ENCODE results near the gene OPCML. TPM values are rescaled to one million over a fixed set of nuclear protein-coding genes. Genes with fewer than 3 reads are reported as not detected.

The OPCML gene
- total and polyA plus RNA-seq, 4 donors, result under 0.01 to 1.3 (median 0.88) TPM; not detected in 1

DNA sequence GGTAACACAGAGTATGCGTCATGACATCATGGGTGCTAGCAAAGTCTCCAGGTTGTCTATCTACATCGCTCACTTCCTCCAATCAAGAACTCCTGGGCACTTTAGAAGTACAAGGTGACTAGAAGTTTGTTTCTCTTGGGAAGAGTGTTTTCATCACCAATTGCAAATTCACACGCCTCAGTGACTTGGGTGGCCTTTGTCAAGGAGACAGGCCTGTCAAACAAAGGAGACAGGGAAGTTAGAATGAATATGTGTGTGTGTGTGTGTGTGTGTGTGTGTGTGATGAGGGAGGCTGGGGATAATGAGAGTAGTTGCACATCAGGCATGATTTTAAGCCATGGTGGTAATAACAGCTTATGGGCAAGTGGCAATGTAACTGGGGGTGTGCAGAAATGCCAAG is 953.2 kb downstream of the OPCML start:
- 62 to 78% methylated on average over 3 of the region's 3 CpGs for WGBS, 2 donors

DNA sequence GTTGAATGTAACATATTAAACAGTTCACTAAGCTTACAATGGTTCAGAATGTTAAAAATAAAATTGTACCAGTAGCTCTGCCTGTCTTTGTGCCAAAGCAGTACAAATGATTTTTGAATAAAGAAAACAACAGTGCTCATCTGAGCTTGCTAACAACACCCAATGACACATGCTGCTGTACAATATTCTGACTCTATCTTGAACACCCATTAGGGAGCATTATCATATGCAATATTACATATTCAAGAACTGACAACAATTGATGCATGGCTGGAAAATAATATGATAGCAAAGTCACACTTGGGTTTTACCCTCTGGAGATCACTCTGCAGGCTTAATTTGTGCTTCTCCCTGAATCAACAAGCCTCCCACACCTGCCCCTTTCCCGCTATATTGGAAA is 953.7 kb downstream of the OPCML start:
- 75 to 77% methylated on average over 1 of the region's 1 CpG for WGBS, 2 donors
- no peak overlapping the region for H3K27ac ChIP-seq (ENCODE audit: low read depth in 1 of 2, low read length in 2 of 2)
- intact Hi-C loops (cut with DNase I), result loop anchor here in 1 of 2 donors (1.0 kb wide), 1 partner anchor 9 kb away; no protein-coding TSS in a partner anchor
- H3K4me1 ChIP-seq (ENCODE audit: control insufficient read depth in 1 of 2, insufficient read depth in 2 of 2, low read length in 2 of 2), result no peaks in the 10 kb centered on the region
- DNase-seq (no peak), ATAC-seq (ENCODE audit: low FRiP score) (no peak)
- H3K9me3 ChIP-seq (ENCODE audit: control insufficient read depth, low read length), result peaks cover 3% of the 10 kb centered on the region
- H3K4me3 ChIP-seq (ENCODE audit: low read length in 2 of 2), result no peak overlapping the region
- H3K36me3 ChIP-seq (ENCODE audit: control insufficient read depth in 1 of 2, insufficient read depth in 2 of 2, low read length in 1 of 2), result no peaks in the 10 kb centered on the region
- H3K27me3 ChIP-seq (ENCODE audit: control insufficient read depth in 1 of 2, insufficient read depth in 2 of 2, low read length in 1 of 2), result no peaks in the 10 kb centered on the region

More for the DNA sequence above, 953.2 kb downstream of the OPCML start:
- intact Hi-C loops (cut with DNase I), result no loop called here
- Histone ChIP-seq H3K27me3 (ENCODE audit: control insufficient read depth in 1 of 2, insufficient read depth in 2 of 2, low read length in 1 of 2) (no peaks in the 10 kb centered on the region), H3K36me3 (ENCODE audit: control insufficient read depth in 1 of 2, insufficient read depth in 2 of 2, low read length in 1 of 2) (no peaks in the 10 kb centered on the region), H3K4me3 (ENCODE audit: low read length in 2 of 2) (no peak overlapping the region), H3K4me1 (ENCODE audit: control insufficient read depth in 1 of 2, insufficient read depth in 2 of 2, low read length in 2 of 2) (no peaks in the 10 kb centered on the region), H3K9me3 (ENCODE audit: control insufficient read depth, low read length) (peaks cover 3% of the 10 kb centered on the region), H3K27ac (ENCODE audit: low read depth in 1 of 2, low read length in 2 of 2) (no peak overlapping the region)
- ATAC-seq (ENCODE audit: low FRiP score) (no peak), DNase-seq (no peak)

DNA sequence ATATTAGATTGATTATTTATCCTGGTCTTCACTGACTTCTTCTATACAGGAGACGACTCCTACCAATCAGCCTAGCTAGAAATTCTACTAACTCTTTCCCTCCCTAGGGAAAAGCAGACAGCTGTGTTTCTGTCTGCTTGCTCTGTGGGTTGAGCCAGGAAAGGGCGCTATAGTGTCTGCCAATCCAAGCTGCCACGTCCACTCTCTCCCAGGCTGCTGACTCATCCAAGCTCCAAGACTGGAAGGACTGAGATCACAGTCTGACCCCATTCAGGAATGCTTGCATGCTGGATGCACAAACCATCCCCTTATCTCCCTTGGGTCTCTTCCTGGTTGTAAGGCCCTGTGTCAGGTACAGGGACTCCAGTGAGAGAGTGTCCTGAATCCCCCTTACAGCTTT is 955.6 kb downstream of the OPCML start:
- H3K4me1 ChIP-seq (ENCODE audit: control insufficient read depth in 1 of 2, insufficient read depth in 2 of 2, low read length in 2 of 2), result no peaks in the 10 kb centered on the region
- H3K27me3 ChIP-seq (ENCODE audit: control insufficient read depth in 1 of 2, insufficient read depth in 2 of 2, low read length in 1 of 2), result no peaks in the 10 kb centered on the region
- no peak for ATAC-seq (ENCODE audit: low FRiP score)
- H3K27ac ChIP-seq (ENCODE audit: low read depth in 1 of 2, low read length in 2 of 2), result no peak overlapping the region
- intact Hi-C loops (cut with DNase I), result no loop called here
- peaks cover 3% of the 10 kb centered on the region for H3K9me3 ChIP-seq (ENCODE audit: control insufficient read depth, low read length)
- DNase-seq, result no peak
- no peak overlapping the region for H3K4me3 ChIP-seq (ENCODE audit: low read length in 2 of 2)
- WGBS, 2 donors, result 53 to 57% methylated on average over 3 of the region's 3 CpGs
- no peaks in the 10 kb centered on the region for H3K36me3 ChIP-seq (ENCODE audit: control insufficient read depth in 1 of 2, insufficient read depth in 2 of 2, low read length in 1 of 2)

DNA sequence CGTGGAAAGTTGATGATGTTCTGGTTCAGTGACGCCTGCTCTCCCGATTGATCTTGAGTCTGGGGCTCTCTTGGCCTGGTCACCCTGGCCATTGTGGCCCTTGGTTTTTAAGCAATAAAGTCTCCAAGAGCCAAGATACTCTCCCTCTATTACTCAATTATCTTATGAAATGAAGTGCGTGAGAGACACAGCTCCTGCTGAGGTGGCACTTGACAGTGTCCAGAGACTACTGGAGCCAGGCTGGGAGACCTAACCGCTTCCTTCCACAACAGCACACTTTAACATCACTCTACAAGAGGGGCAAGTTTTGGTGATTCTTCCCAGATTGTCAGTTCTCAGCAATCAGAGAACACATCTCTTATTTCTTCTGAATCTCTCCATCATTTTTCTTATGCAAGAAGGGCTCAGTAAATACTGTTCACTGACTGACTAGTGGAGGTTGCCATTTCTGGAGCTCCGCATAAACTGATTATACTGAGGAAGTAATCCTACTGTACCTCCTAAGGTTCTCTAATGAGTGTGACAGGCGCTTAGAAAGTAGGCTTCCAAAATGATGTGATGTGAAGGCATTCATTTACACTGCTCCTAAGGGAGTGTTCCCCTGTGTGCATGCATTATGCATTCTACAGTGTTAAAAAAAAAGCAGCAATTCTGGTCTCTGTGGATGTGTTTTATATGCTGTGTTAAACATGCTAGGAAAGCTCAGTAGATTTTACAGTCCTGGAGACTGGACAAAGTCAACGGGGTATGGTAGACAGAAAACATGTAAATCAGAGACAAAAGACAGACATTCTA is 968.0 kb downstream of the OPCML start:
- ATAC-seq (ENCODE audit: low FRiP score) (no peak), DNase-seq (no peak)
- Histone ChIP-seq H3K27me3 (ENCODE audit: control insufficient read depth in 1 of 2, insufficient read depth in 2 of 2, low read length in 1 of 2) (no peaks in the 10 kb centered on the region), H3K4me3 (ENCODE audit: low read length in 2 of 2) (no peak overlapping the region), H3K4me1 (ENCODE audit: control insufficient read depth in 1 of 2, insufficient read depth in 2 of 2, low read length in 2 of 2) (no peaks in the 10 kb centered on the region), H3K9me3 (ENCODE audit: control insufficient read depth, low read length) (peaks cover 4% of the 10 kb centered on the region), H3K27ac (ENCODE audit: low read depth in 1 of 2, low read length in 2 of 2) (no peak overlapping the region), H3K36me3 (ENCODE audit: control insufficient read depth in 1 of 2, insufficient read depth in 2 of 2, low read length in 1 of 2) (no peaks in the 10 kb centered on the region)
- intact Hi-C loops (cut with DNase I), result no loop called here
- whole genome bisulfite sequencing, 2 donors, result 81 to 90% methylated on average over 8 of the region's 8 CpGs

DNA sequence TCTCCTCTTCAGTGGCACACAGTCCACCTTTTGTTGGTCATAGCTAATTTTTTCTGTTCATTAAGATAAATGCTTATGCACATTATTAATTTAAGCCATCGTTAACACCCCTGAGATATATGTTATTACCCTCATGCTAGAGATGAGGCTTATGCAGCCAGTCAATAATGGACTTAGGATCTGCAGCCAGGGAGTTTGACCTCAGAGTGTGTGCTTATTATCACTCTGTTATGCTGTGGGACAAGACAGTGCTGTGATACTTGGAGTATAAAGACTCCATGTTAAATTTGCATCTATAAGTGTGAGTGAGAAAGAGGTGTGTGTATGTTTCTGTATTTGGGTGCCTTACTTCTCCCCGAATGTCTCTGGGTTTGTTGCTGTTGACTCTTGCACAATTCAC is 969.3 kb downstream of the OPCML start:
- peaks cover 1% of the 10 kb centered on the region for H3K9me3 ChIP-seq (ENCODE audit: control insufficient read depth, low read length)
- no peak overlapping the region for H3K4me3 ChIP-seq (ENCODE audit: low read length in 2 of 2)
- 82% methylated on average over 2 of the region's 2 CpGs for WGBS, 2 donors
- no peaks in the 10 kb centered on the region for H3K4me1 ChIP-seq (ENCODE audit: control insufficient read depth in 1 of 2, insufficient read depth in 2 of 2, low read length in 2 of 2)
- no peaks in the 10 kb centered on the region for H3K27me3 ChIP-seq (ENCODE audit: control insufficient read depth in 1 of 2, insufficient read depth in 2 of 2, low read length in 1 of 2)
- no peaks in the 10 kb centered on the region for H3K36me3 ChIP-seq (ENCODE audit: control insufficient read depth in 1 of 2, insufficient read depth in 2 of 2, low read length in 1 of 2)
- no peak for ATAC-seq (ENCODE audit: low FRiP score)
- no peak for DNase-seq
- intact Hi-C loops (cut with DNase I), result no loop called here
- H3K27ac ChIP-seq (ENCODE audit: low read depth in 1 of 2, low read length in 2 of 2), result no peak overlapping the region

DNA sequence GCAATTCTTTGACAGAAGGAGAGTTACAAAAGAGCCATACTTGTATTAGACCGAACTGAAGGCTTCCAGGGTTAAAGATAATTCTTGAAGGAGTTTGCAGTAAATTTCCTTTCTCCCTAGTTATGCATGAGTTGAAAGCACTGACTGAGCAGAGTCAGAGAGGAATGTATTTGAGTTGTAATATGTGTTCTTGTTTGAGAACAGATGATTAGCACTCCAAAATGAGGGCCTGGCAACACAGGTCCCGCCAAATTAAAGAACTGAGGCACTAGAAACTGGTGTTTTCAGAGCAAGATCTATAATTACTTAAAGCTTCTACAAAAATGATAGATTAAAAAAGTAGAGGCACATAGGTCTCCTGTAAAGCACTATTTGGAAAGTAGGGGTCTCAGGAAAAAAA is 970.4 kb downstream of the OPCML start:
- 51 to 63% methylated on average over 2 of the region's 2 CpGs for WGBS, 2 donors
- Histone ChIP-seq H3K27me3 (ENCODE audit: control insufficient read depth in 1 of 2, insufficient read depth in 2 of 2, low read length in 1 of 2) (no peaks in the 10 kb centered on the region), H3K36me3 (ENCODE audit: control insufficient read depth in 1 of 2, insufficient read depth in 2 of 2, low read length in 1 of 2) (no peaks in the 10 kb centered on the region), H3K4me3 (ENCODE audit: low read length in 2 of 2) (no peak overlapping the region), H3K4me1 (ENCODE audit: control insufficient read depth in 1 of 2, insufficient read depth in 2 of 2, low read length in 2 of 2) (no peaks in the 10 kb centered on the region), H3K27ac (ENCODE audit: low read depth in 1 of 2, low read length in 2 of 2) (no peak overlapping the region), H3K9me3 (ENCODE audit: control insufficient read depth, low read length) (no peaks in the 10 kb centered on the region)
- ATAC-seq (ENCODE audit: low FRiP score) (no peak), DNase-seq (no peak)
- intact Hi-C loops (cut with DNase I), result no loop called here

DNA sequence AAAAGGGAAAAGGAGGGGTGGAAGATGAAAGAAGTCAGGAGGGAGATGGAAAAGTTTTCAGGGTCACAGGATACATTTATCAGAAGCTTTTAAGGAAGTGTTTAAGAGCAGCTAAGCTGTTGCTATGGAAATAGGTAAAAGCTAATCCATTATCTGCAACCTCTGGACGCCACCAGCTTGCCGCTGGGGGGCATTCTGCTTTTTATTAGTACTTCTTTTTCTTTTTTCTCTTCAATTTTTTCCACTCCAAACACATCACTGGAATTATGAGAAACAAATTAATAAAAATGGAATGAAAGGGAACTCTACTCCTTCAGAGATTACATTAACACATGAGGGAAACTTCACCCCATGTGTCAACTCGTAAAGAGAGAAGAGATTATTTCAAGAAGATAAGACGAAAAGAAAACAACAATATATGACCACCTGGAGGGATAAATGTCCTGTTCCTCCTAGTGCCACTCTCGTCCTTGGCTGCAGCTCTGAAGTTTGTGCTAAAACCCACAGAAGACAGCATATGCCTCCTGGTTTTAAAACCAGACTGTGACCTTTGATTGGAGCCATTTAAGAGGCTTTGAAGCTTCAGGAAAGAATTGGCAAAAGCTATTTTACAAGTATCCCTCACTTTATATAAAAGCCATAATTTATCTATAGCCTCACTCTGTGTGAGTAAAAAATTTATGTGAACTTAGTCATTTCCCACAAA is 972.8 kb downstream of the OPCML start:
- Histone ChIP-seq H3K9me3 (ENCODE audit: control insufficient read depth, low read length) (no peaks in the 10 kb centered on the region), H3K27me3 (ENCODE audit: control insufficient read depth in 1 of 2, insufficient read depth in 2 of 2, low read length in 1 of 2) (no peaks in the 10 kb centered on the region), H3K4me1 (ENCODE audit: control insufficient read depth in 1 of 2, insufficient read depth in 2 of 2, low read length in 2 of 2) (no peaks in the 10 kb centered on the region), H3K36me3 (ENCODE audit: control insufficient read depth in 1 of 2, insufficient read depth in 2 of 2, low read length in 1 of 2) (no peaks in the 10 kb centered on the region), H3K4me3 (ENCODE audit: low read length in 2 of 2) (no peak overlapping the region), H3K27ac (ENCODE audit: low read depth in 1 of 2, low read length in 2 of 2) (no peak overlapping the region)
- no peak for DNase-seq
- no peak for ATAC-seq (ENCODE audit: low FRiP score)
- intact Hi-C loops (cut with DNase I), result no loop called here
- 13 to 26% methylated on average over 5 of the region's 5 CpGs for WGBS, 2 donors

DNA sequence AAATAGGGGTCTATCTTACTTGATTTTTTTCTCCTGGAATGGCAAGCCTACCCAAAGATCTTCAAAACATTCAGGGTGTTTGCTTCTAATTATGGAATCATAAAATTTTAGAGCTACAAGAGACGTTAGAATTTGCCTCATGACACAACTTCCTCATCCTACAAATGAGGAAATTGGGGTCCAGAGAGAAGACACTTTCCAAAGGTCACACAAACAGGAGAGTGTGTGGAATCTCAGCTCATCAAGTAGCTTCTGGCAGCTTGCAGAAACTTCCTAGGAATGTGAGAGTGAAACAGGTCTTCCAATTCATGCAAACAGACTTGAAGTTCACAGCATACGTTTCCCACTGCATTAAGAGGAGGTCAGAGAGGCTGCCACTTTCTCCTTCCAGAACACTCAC is 976.0 kb downstream of the OPCML start:
- no peaks in the 10 kb centered on the region for H3K9me3 ChIP-seq (ENCODE audit: control insufficient read depth, low read length)
- no peaks in the 10 kb centered on the region for H3K36me3 ChIP-seq (ENCODE audit: control insufficient read depth in 1 of 2, insufficient read depth in 2 of 2, low read length in 1 of 2)
- no peaks in the 10 kb centered on the region for H3K27me3 ChIP-seq (ENCODE audit: control insufficient read depth in 1 of 2, insufficient read depth in 2 of 2, low read length in 1 of 2)
- H3K4me1 ChIP-seq (ENCODE audit: control insufficient read depth in 1 of 2, insufficient read depth in 2 of 2, low read length in 2 of 2), result no peaks in the 10 kb centered on the region
- no peak overlapping the region for H3K4me3 ChIP-seq (ENCODE audit: low read length in 2 of 2)
- DNase-seq (no peak), ATAC-seq (ENCODE audit: low FRiP score) (no peak)
- WGBS, 2 donors, result 5 to 28% methylated on average over 2 of the region's 2 CpGs
- H3K27ac ChIP-seq (ENCODE audit: low read depth in 1 of 2, low read length in 2 of 2), result no peak overlapping the region
- intact Hi-C loops (cut with DNase I), result no loop called here

DNA sequence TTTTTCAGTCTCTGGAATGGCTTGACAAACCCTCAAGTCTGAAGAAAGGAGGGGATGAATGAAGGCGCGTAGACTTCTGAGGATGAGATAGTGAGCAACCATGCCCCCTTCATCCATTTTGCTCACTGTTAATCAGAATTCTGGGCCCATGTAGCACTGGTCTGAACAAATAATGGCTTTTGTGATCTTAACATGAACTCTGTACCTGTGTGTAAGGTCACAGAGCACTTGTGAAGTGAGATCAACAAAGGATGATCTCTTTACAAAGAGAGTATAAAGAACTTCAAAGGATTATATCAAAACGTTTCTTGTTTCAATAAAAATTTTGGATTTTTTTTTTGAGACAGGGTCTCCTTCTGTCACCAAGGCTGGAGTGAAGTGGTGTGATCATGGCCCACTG is 976.7 kb downstream of the OPCML start:
- WGBS, 2 donors, result 81 to 82% methylated on average over 3 of the region's 3 CpGs
- no peaks in the 10 kb centered on the region for H3K27me3 ChIP-seq (ENCODE audit: control insufficient read depth in 1 of 2, insufficient read depth in 2 of 2, low read length in 1 of 2)
- intact Hi-C loops (cut with DNase I), result no loop called here

More for the DNA sequence above, 976.7 kb downstream of the OPCML start:
- no peaks in the 10 kb centered on the region for H3K36me3 ChIP-seq (ENCODE audit: control insufficient read depth in 1 of 2, insufficient read depth in 2 of 2, low read length in 1 of 2)
- ATAC-seq (ENCODE audit: low FRiP score), result no peak
- H3K9me3 ChIP-seq (ENCODE audit: control insufficient read depth, low read length), result no peaks in the 10 kb centered on the region
- DNase-seq, result no peak
- H3K4me3 ChIP-seq (ENCODE audit: low read length in 2 of 2), result no peak overlapping the region
- no peak overlapping the region for H3K27ac ChIP-seq (ENCODE audit: low read depth in 1 of 2, low read length in 2 of 2)
- H3K4me1 ChIP-seq (ENCODE audit: control insufficient read depth in 1 of 2, insufficient read depth in 2 of 2, low read length in 2 of 2), result no peaks in the 10 kb centered on the region
